Adrenal gland (tissue), 12 donors: ENCODE measurements around the gene FAM227B. TPM values are rescaled to one million over a fixed set of nuclear protein-coding genes. Genes with fewer than 3 reads are reported as not detected.
"Not testable (repeated sequence)": the region's sequence is repeated elsewhere in the genome, so short reads cannot be mapped to it uniquely, and the experiment has no call there.

Experiments used
- DNase-seq, 7 donors: peaks; one replicate each; pipeline ENCODE4 v3.0.0-alpha.2; 2019 to 2020
- H3K27ac ChIP-seq, 5 donors: fragments of 200-600 bp; sonication (generic) in 4 of 5; 1 replicate in 3 of 5; 2 replicates in 2 of 5; pipeline versions ENCODE4 v1.5.1 to v1.8.0; 2016 to 2020; ENCODE audit warnings: mild to moderate bottlenecking in 1 of 5
- H3K27me3 ChIP-seq: fragments of 200-600 bp; 2 replicates; pipeline ENCODE4 v1.8.0; 2021
- H3K36me3 ChIP-seq, 2 donors: fragments of 200-600 bp; replicated peaks in 1 of 2; 1 replicate in 1 of 2; 2 replicates in 1 of 2; pipeline versions ENCODE4 v1.5.1 to v1.8.0; 2018 to 2022
- H3K4me1 ChIP-seq, 2 donors: fragments of 200-600 bp; replicated peaks in 1 of 2; 1 replicate in 1 of 2; 2 replicates in 1 of 2; pipeline versions ENCODE4 v1.5.1 to v1.8.0; 2018 to 2021
- H3K4me3 ChIP-seq, 4 donors: fragments of 200-600 bp; sonication (generic) in 3 of 4; one replicate each; pipeline ENCODE4 v1.5.1; 2016 to 2018
- H3K9me3 ChIP-seq, 3 donors: fragments of 200-600 bp; sonication (generic) in 1 of 3; replicated peaks in 1 of 3; 1 replicate in 2 of 3; 2 replicates in 1 of 3; pipeline versions ENCODE4 v1.5.1 to v1.8.0; 2016 to 2021
- POLR2A ChIP-seq, 2 donors: fragments of 450-650 bp; IDR thresholded peaks; one replicate each; pipeline ENCODE4 v1.6.1; 2017; ENCODE audit warnings: antibody characterized with exemption in 2 of 2, mild to moderate bottlenecking in 2 of 2, moderate library complexity in 1 of 2
- WGBS, 4 donors: extraction: QIAGEN DNeasy Blood & Tissue Kit in 2 of 4; methylation state at CpG; one replicate each; pipeline versions ENCODE4 v1.1.5 to v1.1.7; 2013 to 2017; 5-methylcytosine and 5-hydroxymethylcytosine counted together
- intact Hi-C, 2 donors: fragments of 100-400 bp; cut with DNase I; formaldehyde crosslinking; loops; one replicate each; pipeline versions ENCODE4 v1.14.1 to v1.15.0; 2022 to 2023
- polyA plus RNA-seq, 3 donors: library from polyadenylated mRNA; stranded (reverse); fragments of 200-250 nt in 2 of 3; fragments of 350-450 nt in 1 of 3; fragmentation: Illumina TruSeq in 1 of 3; extraction: RNeasy Lipid Tissue Mini Kit (QIAGEN cat#74804) in 1 of 3; gene quantifications; one replicate each; pipeline ENCODE4 v1.2.3, GENCODE V29; 2013 to 2014
- total RNA-seq, 9 donors: library from RNA; depleted of rRNA in 4 of 9; stranded (reverse); fragments of >200 nt in 4 of 9; fragments of 120-200 nt in 1 of 9; fragmentation: NEBNext Ultra II Directional in 1 of 9; extraction: Animal tissue kit (Norgen Biotek cat#: 25700) in 1 of 9; gene quantifications; one replicate each; pipeline versions ENCODE4 v1.1.0 to v1.2.4, GENCODE V29; 2013 to 2023
- TF ChIP-seq, protein P1 (sequence below), 6 experiments: fragments of 450-650 bp in 4 of 6; fragments of 200-600 bp in 2 of 6; sonication (generic) in 1 of 6; IDR thresholded peaks; 1 replicate in 5 of 6; 2 replicates in 1 of 6; pipeline versions ENCODE4 v1.5.1 to v1.8.0; 2016 to 2021; ENCODE audit warnings: antibody characterized with exemption in 6 of 6, mild to moderate bottlenecking in 2 of 6, moderate library complexity in 1 of 6
- donor health status: healthy with polysubstance abuse.
- donor health status: Bipolar disorder and iron deficiency.
- donor health status: DM: yes; HTN: yes; CAD: no.
- donor health status: DM: no; HTN: no; CAD: no.
- donor health status: DM: no; HTN: no; CAD: no.
- donor health status: DM: yes; HTN: yes; CAD: no.

Gene FAM227B
- total and polyA plus RNA-seq, 12 donors = 1.4 to 20.4 (median 8.4) TPM

DNA sequence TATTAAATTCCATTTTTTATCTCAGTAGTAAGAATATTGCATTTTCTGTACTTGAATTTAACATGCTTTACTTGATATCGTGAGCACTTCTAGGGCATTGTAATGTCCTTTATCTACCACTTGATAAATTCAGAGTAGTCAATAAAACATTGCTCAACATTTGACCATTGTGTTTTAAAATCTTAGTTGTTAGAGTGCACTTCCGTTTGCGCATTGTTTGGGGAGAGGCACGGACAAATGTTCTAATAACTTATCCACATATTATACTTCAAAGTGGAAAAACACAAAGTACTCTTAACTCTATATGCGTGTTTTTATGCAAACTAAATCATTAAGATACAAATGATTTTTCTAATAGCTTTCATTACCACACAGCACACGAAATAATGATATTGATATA is 419 bp downstream of the FAM227B start:
- H3K9me3 ChIP-seq = peaks cover 0 to 10% (median 0%) of the 10 kb centered on the region in 3 donors
- peak in 2 of 7 donors; percentile 23 to 33 for DNase-seq
- WGBS, 4 donors = 1 to 3% (median 1%) methylated on average over 6 of the region's 6 CpGs
- H3K36me3 ChIP-seq = no peaks in the 10 kb centered on the region
- H3K4me3 ChIP-seq = peak overlapping the region in 3 of 4 donors; percentile 6 to 67 (median 32)
- no peaks in the 10 kb centered on the region for H3K27me3 ChIP-seq
- no peak for TF ChIP-seq POLR2A (IDR thresholded peaks at IDR 0.05)
- TF ChIP-seq, protein P1, sequence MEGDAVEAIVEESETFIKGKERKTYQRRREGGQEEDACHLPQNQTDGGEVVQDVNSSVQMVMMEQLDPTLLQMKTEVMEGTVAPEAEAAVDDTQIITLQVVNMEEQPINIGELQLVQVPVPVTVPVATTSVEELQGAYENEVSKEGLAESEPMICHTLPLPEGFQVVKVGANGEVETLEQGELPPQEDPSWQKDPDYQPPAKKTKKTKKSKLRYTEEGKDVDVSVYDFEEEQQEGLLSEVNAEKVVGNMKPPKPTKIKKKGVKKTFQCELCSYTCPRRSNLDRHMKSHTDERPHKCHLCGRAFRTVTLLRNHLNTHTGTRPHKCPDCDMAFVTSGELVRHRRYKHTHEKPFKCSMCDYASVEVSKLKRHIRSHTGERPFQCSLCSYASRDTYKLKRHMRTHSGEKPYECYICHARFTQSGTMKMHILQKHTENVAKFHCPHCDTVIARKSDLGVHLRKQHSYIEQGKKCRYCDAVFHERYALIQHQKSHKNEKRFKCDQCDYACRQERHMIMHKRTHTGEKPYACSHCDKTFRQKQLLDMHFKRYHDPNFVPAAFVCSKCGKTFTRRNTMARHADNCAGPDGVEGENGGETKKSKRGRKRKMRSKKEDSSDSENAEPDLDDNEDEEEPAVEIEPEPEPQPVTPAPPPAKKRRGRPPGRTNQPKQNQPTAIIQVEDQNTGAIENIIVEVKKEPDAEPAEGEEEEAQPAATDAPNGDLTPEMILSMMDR (IDR thresholded peaks at IDR 0.05) = peak in 5 of 6 experiments; percentile 27 to 58 (median 39)
- H3K4me1 ChIP-seq = peaks cover 15 to 21% of the 10 kb centered on the region in 2 donors
- intact Hi-C loops = no loop called here
- H3K27ac ChIP-seq = peak overlapping the region; percentile 55 to 96 (median 86)

DNA sequence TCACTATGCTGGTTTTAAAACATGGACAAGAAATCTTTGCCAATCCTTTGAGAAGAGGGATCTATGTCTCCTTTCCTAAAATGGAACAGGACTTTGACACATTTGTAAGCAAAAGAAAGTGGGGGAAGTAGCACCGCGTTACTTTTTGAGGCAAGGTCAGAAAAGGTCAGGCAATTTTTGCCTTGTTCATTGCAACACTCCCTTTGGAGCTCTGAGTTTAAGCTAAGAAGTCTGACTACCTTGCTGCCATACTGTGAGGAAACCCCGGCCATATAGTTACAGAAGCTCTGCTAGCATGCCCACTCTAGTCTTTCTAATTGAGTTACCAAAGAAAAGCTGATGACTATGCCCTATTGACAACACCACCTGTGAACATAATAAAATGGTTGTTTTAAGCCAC is 1.4 kb downstream of the FAM227B start:
- H3K27me3 ChIP-seq = no peaks in the 10 kb centered on the region
- H3K4me1 ChIP-seq = peaks cover 15 to 21% of the 10 kb centered on the region in 2 donors
- intact Hi-C loops = no loop called here
- H3K4me3 ChIP-seq = peak overlapping the region in 1 of 4 donors; percentile 67
- H3K9me3 ChIP-seq = peaks cover 0 to 10% (median 0%) of the 10 kb centered on the region in 3 donors
- WGBS, 4 donors = 53 to 58% (median 54%) methylated on average over 3 of the region's 3 CpGs
- no peaks in the 10 kb centered on the region for H3K36me3 ChIP-seq
- peak overlapping the region in 3 of 5 donors; percentile 72 to 96 (median 86) for H3K27ac ChIP-seq
- no peak for DNase-seq
- TF ChIP-seq POLR2A (IDR thresholded peaks at IDR 0.05) = no peak
- TF ChIP-seq, protein P1 (IDR thresholded peaks at IDR 0.05) = no peak

DNA sequence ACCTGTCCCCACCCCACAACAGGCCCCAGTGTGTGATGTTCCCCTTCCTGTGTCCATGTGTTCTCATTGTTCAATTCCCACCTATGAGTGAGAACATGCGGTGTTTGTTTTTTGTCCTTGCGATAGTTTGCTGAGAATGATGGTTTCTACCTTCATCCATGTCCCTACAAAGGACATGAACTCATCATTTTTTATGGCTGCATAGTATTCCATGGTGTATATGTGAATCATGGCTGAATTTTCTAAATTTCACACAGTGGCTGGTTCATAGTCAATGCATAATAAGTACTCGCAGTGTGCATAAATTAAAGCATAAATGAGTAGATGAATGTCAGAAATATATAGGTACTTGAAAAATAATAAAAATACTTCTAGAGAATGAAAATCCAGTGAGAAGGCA is 8.4 kb downstream of the FAM227B start:
- H3K9me3 ChIP-seq, H3K4me3 ChIP-seq, intact Hi-C loops, H3K27me3 ChIP-seq, DNase-seq, H3K4me1 ChIP-seq, H3K36me3 ChIP-seq, H3K27ac ChIP-seq: not testable (repeated sequence)
- 96 to 99% (median 98%) methylated on average over 3 of the region's 3 CpGs for WGBS, 4 donors

DNA sequence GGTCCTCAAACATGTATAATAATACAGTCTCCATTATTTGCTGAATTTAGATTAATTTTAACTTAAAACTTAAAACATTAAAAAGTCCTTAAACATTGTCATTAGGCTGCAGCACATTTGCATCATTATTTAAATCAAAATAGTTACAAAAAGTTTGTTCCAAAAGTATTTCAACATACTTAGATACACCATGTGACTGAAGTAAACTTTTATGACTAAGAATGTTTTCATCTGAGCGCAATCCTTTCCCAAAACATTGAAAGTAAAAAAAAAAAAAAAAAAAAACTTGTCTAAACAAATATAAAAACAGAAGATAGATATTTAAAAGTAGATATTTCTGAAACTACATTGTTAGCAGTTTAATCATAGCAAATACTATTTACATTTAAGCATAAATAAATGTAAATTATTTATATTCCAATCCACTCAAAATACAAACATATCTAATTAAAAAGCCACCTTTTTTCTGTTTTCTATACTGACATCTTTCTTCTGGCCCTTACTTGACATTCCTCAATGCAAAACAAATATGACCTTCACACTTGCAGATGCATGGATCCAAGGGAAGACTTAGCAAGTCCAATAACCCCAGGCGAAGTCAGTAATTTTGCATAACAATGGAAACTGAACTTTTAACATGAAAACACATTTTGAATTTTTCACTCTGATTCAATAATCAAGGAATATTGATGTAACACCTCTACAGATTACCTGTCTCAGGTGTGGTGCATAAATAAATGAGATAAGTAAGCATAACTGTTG is 10.3 kb downstream of the FAM227B start:
- no peak overlapping the region for H3K27ac ChIP-seq
- H3K27me3 ChIP-seq = no peaks in the 10 kb centered on the region
- H3K9me3 ChIP-seq = no peaks in the 10 kb centered on the region
- no peaks in the 10 kb centered on the region for H3K4me1 ChIP-seq
- no peak for DNase-seq
- WGBS, 4 donors = 86 to 91% (median 88%) methylated on average over 2 of the region's 2 CpGs
- no peaks in the 10 kb centered on the region for H3K36me3 ChIP-seq
- TF ChIP-seq, protein P1 (IDR thresholded peaks at IDR 0.05) = no peak
- TF ChIP-seq POLR2A (IDR thresholded peaks at IDR 0.05) = no peak
- no peak overlapping the region for H3K4me3 ChIP-seq
- intact Hi-C loops = no loop called here

DNA sequence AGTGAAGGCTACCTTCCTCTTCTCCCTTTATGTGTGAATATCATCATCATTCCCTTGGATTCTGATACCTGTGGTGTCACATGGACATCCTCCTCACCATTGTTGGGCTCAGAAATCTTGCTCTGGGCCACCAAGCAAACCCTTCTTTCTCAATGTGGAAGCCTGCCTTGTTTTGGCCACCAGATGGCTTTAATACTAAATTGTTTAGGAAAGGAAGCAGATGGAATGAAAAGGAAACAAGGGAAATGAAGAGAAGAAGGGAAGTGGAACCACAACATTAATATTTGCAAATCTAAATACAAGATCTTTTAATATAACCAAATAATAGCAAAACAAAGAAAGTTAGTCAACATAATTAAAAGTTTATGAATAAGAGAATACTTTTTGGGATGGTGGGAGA is 14.0 kb downstream of the FAM227B start:
- Histone ChIP-seq H3K27ac (no peak overlapping the region), H3K9me3 (no peaks in the 10 kb centered on the region), H3K36me3 (no peaks in the 10 kb centered on the region), H3K4me1 (no peaks in the 10 kb centered on the region), H3K27me3 (no peaks in the 10 kb centered on the region), H3K4me3 (no peak overlapping the region)
- no peak for DNase-seq
- intact Hi-C loops = no loop called here
- TF ChIP-seq POLR2A (IDR thresholded peaks at IDR 0.05) = no peak
- TF ChIP-seq, protein P1 (IDR thresholded peaks at IDR 0.05) = no peak
